Keratinocyte (primary cell): ENCODE measurements around the gene ZFP36L1.

Source experiments
- CTCF ChIP-seq, 3 experiments: IDR thresholded peaks in 1 of 3; conservative IDR thresholded peaks in 1 of 3; optimal IDR thresholded peaks in 1 of 3; 2 replicates in 2 of 3; 3 replicates in 1 of 3; pipeline versions ENCODE3 to v1.5.1; 2011; ENCODE audit warnings: low read length in 3 of 3, mild to moderate bottlenecking in 3 of 3, moderate library complexity in 2 of 3, control low read depth in 1 of 3, inconsistent platforms in 1 of 3; ENCODE audit not compliant: insufficient read depth in 2 of 3; ENCODE audit errors: extremely low read depth in 1 of 3
- EZH2 ChIP-seq: IDR thresholded peaks from one replicate; pipeline ENCODE4 v1.6.1; 2012; ENCODE audit warnings: inconsistent platforms, mild to moderate bottlenecking, low read length, moderate library complexity

DNA sequence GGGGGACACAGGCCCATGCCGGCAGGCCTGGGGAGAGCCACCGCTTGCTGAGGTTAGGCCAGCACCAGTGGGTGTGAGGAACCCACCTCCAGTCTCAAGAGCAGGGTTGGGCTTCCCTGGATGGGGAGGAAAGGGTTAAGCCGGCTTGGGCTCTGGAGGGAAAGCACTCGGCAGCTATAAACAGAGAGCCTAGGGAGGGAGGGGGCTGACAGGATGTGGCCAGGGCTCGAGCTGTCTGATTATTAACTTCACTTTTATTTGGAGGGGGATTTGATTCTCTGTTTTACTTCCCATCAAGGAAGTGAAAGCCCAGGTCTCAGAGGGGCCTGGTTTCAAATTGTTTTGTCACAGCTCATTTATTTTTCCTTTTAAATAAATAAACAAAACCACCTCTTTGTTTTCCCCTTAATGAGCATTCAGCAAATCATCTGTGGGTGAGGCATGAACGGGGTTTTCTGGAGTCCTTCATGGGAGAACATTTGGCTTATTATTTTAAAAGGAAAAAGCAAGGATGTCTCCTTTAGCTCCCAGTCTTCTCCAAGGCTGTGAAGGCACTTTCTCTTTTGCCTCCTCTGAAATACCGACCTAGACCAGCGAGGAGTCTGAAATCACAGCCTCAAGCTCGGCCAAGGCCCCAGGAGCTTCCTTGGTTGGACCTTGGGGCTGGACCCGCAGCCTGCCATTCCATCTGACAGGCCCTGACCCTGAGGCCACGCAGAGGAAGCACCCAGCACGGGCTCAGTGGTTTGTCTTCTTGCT, 21.9 kb upstream of the ZFP36L1 start:
- TF ChIP-seq CTCF (optimal IDR thresholded peaks at IDR 0.05 in 1 of 3, IDR thresholded peaks at IDR 0.05 in 1 of 3, conservative IDR thresholded peaks at IDR 0.05 in 1 of 3; ENCODE audit: extremely low read depth in 1 of 3, insufficient read depth in 2 of 3, low read length in 3 of 3) (no peak), EZH2 (no peak)
